Stimulated activated CD8-positive, alpha-beta memory T cell treated with anti-CD3 and anti-CD28 coated beads, Interleukin-7, amount 100 ng/mL, for 24 hours (primary cell): Measurements from ENCODE around the gene SDK2.

Experiments used
- DNase-seq: peaks from one replicate; pipeline ENCODE4 v3.0.0-alpha.2; 2020; ENCODE audit warnings: low read depth

SDK2 gene

GRCh38 chr17:73611630-73612029 lies 32.6 kb downstream of the SDK2 start:
- DNase-seq: no peak

DNA sequence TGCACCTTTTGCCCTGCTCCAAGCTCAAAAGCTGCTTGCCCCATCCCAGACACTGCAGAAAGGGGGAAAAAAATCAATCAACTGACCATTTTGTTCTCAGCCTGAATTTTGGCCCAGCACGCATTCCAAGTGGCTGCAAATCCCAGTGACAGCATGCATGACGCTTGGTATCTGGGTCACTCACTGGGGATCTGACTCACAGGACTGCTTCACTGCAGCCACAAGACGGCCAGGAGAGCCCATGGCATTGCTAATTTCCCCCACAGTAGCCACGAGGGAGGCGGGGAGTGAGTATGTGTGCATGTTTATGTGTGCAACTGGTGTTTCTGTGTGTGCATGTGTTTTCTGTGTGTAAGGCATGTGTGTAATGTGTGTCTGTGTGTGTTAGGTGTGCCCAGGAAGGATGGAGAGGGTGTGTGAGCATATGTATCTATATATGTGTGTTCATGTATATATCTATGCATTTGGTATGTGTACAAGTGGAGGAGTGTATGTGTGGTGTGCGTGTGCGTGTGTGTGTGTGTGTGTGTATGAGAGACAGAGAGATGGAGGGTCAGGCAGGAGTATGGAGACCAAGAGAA lies 33.8 kb downstream of the SDK2 start:
- no peak for DNase-seq

GRCh38 chr17:73609758-73610157 lies 34.5 kb downstream of the SDK2 start:
- DNase-seq: no peak

DNA sequence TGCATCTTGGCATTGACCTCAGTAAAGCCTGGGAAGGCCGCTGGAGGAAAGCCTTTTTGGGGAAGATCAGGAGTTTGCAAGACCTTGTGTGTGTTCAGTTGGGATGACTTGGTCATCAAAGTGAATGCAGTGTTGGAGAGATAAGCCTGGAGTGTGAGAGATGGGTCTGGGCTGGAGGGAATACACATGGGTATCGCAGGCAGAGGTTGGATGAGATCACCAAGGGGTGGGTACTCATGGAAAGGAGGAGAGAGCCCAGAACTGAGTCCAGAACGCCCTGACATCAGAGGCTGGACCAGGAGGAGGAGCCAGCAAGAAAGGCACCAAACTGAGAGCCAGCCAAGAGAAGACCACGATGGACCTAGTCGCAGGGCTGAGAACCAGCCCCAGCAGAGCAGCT lies 35.2 kb downstream of the SDK2 start:
- no peak for DNase-seq

DNA sequence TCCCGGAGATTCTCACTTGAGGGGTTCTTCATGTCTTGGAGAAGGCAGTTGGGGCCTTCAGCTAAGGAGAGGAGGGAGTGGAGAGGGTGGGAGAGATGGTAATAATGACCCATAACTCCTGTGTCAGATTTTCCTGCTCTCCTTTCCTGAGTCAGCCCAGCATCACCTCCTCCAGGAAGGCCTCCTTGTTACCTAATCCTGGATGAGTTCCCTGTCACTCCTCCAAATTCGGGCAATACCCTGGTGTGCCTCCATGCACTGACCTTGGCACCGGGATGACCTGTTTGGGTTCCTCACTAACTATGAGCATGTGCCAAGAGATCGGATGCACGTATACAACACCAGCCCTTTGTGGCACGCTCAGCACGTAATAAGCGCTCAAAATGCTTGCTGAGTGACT lies 38.8 kb downstream of the SDK2 start:
- DNase-seq: no peak

DNA sequence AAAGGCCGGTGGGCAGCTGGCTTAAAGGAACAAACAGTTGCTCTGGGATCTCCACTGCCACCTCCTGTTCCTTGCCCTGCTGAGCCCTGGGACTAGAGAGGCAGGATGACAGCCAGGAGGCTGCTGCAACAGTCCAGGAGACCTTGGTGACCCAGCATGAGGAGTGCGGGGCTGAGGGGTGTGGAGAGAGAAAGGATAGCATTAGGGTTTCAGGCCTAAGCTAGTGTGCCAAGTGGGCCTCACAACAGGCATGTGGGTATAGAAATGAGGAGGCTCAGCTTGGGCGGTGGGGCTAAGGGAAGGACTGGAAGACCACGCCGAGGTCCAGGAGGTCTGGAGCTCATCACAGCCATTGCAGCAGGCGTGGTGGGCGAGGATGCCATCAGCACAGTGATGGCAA lies 39.8 kb downstream of the SDK2 start:
- no peak for DNase-seq

DNA sequence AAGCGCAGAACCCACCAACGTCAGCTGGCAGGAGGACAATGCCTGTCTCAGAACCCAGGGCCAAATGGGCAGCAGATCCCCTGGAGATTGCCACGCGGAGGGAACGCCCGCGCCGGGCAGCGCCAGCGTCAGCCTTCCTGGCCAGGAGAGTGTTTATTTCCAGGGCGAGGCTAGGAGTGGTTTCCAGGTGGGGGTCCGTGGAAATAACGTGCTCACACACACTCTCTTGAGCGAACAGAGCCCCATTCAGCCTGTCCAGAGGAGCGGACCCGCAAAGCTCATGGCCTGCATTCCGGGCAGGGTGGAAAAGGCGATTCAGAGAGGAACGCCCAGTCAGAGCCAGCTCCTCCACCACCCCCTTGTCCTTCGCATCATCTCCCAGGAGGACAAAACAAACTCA lies 40.3 kb downstream of the SDK2 start:
- DNase-seq: no peak

- no peak for DNase-seq
Observed at GRCh38 chr17:73600103-73600871, 44.0 kb downstream of the SDK2 start.

DNA sequence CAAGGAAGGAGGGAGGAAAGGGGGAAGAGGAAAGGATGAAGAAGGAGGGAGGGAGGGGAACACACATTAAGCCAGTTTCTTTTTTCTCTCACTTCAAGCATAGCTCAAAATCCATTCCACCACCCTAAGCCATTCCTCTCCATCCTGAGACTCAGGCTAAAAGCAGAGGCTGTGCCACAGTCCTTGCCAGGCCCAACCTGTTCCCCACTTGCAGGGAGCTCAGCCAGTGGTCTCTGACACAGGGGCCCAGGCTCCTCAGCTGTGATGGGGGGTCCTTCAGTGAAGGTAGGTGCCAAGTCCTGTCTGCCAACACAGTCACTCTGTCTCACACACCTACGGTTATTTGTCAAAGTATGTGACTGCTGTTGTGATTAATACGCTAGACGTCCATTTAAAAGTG lies 44.6 kb downstream of the SDK2 start:
- no peak for DNase-seq

DNA sequence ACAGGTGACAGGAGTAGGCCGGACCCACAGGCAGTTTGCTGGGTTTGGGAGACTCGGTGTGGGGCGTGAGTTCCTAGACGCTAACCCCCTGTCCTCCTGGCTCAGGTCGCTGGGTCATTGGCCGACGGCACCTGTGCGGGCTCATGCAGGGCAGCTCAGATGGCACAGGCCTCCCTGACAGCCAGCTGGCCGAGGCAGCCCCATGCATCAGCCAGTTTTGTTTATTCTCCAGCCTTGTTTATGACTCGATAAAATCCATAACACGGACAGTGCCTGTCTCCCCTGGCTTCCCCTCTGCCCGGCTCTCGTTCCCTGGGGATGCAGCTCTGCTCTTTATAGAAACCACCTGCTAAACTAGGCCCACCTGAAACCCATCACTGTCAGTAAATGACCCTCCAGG lies 46.0 kb downstream of the SDK2 start:
- DNase-seq: no peak

DNA sequence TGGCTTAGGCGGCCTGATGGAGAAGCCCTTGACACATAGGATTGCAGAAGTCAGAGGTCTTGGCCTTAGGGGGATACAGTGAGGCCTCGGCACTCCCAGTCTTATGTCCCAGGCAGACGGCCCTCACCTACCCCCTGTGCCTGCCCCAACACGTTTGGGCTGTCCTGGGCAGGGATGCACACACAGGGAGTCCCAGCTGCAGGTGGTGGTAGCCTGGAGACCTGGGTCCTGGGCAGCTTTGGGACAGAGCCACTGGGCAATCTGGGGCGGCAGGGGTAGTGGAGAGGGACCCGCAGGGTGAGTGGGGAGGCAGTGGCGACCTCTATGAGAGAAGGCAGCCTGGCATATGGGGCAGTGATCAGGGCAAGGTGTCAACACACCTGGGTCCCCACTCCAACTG lies 48.3 kb downstream of the SDK2 start:
- no peak for DNase-seq

GRCh38 chr17:73595479-73595878 lies 48.8 kb downstream of the SDK2 start:
- no peak for DNase-seq

- no peak for DNase-seq
Observed at GRCh38 chr17:73595068-73595467, 49.2 kb downstream of the SDK2 start.

- no peak for DNase-seq
Observed at GRCh38 chr17:73594598-73594997, 49.6 kb downstream of the SDK2 start.

- no peak for DNase-seq
Observed at GRCh38 chr17:73594025-73594424, 50.2 kb downstream of the SDK2 start.

GRCh38 chr17:73593249-73593965 lies 50.8 kb downstream of the SDK2 start:
- DNase-seq: no peak

GRCh38 chr17:73592501-73592961 lies 51.7 kb downstream of the SDK2 start:
- DNase-seq: no peak

- no peak for DNase-seq
Observed at GRCh38 chr17:73592079-73592415, 52.2 kb downstream of the SDK2 start.

GRCh38 chr17:73591296-73592078 lies 52.8 kb downstream of the SDK2 start:
- DNase-seq: no peak

- DNase-seq: no peak
Observed at GRCh38 chr17:73589363-73589980, 54.8 kb downstream of the SDK2 start.

GRCh38 chr17:73588891-73589290 lies 55.4 kb downstream of the SDK2 start:
- no peak for DNase-seq

GRCh38 chr17:73588301-73588846 lies 55.9 kb downstream of the SDK2 start:
- DNase-seq: no peak
